GM19238 (cell line): ENCODE results near the gene ITGB6.
A peak's percentile ranks its signal among the peaks of the same experiment; 100 is the strongest.

ENCODE experiments used
- DNase-seq: peaks from one replicate; pipeline ENCODE4 v3.0.0; 2011; ENCODE audit warnings: low spot score; ENCODE audit not compliant: insufficient read length

Gene ITGB6

DNA sequence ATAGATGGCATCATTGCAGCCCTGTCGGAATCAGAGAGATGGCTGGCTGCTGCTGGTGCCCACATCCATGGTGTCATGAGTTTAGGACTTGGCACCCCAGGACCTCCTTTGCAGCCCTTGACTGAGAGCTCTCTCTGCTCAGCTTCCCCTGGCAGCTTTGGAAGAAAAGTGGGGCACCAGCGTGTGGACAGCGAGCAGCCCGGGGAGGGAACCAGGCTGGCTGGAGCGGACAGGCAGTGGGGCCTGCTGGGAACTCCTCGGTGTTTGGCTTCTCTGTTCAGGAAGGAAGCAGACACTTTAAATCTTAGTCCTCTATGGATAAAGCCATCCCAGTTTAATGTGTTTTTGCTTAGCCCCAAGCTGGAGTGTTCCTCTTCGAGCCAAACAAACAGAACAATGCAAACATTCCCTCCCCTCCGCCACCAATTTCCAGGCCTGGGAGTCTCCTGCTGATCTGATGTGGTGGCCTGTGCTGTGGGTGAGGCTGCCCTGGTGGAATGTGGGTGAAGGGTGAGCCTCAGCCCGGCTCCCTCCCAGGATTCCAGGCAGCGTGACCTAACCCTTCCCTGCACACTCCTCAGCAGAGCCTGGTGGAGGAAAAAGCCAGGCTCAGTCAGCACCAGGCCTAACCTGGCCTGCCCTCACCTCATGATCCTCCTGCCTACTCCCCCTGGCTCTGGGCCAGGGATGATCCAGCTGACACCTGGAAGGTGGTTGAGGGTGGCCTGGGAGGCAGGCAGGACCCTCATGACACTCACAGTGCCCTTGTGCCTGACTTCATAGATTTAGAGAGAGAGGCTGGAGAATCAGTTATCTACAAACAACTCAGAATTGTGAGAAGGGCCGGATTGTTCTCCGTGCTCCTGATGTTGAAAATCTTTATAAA is 21.6 kb upstream of the ITGB6 start:
- no peak for DNase-seq

DNA sequence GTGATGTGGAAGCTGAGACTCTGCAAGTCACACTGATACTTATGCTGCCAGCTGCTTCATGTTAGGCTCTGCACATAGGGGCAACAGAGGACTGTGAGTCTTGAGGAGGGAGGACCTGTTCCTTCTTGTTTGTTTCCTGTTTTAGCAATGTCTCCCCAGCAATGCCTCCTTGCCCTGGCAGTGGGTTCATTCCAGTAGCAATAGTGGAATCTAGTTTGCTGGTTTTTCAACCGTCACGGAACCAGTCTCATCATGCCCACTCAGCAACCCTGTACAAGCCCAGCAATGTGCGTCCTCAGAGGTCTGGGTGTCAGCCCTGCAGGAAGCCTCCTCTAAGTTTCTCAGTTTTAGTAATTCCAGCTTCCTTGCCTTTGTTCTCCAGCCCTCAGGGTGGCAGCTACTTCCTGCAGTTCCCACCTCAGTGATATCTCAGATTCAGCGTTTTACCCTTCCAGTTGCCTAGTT is 20.5 kb upstream of the ITGB6 start:
- no peak for DNase-seq

DNA sequence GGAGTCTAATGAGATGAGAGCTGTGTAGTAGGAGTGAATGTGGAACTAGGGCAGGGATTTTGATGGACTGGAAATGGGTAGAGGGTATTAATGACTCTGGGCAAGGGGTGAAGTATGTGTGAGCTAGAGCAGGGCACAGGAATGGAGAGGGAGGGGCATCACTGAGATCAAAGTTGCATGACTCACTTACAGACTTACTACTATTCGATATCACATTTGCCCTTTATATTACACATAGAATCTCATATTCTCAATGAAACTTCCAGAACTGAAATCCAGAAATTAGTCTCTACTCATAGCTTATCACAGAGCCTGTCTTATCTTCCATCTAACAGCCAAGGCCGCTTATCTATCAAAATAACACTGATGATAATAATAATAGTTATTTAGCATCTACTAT is 20.0 kb upstream of the ITGB6 start:
- no peak for DNase-seq

DNA sequence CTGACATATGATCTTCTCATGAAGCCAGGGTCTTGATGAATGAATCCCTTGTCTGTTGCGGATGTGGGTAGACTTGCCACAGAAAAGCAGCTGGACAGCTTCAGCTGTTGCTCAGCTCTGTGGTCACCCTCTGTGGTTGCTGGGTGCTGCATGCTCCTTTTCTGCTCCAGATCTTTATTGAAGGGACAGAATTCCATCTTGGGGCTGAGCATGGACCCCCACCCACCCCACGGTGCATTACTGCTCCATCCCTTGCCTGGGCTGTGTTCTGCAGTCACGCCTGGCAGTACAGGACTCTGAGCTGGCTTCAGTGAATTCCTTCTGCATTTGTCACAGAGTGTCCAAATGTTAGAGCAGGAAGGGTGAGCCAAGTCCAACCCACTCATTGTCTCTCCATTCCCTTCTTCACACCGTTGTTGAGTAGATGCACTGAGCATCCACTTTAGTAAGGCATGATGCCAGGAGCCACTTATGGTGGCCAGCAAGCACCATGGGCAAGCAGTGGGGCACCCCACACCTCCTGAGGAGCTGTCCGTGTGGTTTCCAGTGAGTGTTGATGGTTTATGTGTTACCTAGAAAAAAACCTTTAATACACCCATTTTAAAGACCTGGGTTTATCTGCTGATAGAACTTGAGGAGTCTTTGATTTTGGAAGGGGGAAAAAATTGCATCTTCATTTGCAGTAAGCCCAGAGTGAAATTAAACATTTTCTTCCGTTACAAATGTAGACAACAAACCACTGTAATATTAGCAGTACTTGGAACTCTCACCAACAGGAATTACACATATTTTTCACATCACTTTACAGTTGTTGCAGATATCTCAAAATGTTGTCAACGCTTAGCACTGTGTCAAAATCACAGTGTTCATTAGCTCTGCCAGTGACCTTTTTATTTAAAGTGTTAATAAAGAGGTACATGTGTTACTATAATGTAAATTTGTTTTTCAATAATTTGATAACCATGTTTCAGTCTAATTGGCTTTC is 14.7 kb upstream of the ITGB6 start:
- DNase-seq, result no peak

- DNase-seq, result no peak
Measured at GRCh38 chr2:160213511-160213910, 13.4 kb upstream of the ITGB6 start.

DNA sequence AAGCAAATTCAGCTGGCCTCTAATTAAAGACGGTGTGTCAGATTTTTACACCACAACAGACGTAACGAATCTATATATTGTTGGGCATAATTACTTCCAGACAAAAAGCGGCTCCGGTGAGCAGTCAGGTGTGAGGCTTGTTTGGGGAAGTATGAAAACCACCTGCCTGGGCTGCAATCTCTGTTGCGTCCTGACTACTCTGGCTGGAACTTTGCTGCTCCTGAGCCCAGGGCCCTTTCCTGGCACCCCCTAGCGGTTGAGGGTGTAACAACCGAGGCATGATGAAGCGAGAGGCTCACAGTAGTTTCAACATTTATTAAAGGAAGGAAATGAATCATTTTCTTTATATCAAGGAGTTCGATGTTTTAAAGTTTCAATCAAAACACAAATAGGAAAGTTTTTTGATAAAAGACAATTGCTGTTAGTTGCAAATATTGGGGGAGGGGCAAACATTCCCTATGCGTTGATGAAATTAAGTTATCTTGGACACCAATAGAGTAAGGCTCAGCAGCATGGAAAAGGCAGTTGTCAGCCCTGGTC is 10.6 kb upstream of the ITGB6 start:
- peak; percentile 62 for DNase-seq

DNA sequence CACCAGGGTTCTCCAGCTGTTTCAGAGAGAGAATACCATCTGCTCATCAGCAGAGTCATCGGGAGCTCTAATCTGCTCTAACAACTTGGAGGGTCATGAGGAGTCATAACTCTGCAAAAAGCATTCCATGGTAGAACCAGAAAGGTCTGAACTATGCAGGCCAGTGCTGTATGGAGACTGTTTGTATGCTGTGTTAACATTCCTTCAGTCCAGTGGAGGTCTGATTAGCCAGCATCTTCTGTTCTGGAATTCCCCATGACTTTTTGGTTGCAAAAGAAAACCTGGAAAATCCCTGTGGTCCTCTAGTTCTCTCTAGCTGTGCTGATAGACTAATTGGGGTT is 9.4 kb upstream of the ITGB6 start:
- DNase-seq, result no peak

DNA sequence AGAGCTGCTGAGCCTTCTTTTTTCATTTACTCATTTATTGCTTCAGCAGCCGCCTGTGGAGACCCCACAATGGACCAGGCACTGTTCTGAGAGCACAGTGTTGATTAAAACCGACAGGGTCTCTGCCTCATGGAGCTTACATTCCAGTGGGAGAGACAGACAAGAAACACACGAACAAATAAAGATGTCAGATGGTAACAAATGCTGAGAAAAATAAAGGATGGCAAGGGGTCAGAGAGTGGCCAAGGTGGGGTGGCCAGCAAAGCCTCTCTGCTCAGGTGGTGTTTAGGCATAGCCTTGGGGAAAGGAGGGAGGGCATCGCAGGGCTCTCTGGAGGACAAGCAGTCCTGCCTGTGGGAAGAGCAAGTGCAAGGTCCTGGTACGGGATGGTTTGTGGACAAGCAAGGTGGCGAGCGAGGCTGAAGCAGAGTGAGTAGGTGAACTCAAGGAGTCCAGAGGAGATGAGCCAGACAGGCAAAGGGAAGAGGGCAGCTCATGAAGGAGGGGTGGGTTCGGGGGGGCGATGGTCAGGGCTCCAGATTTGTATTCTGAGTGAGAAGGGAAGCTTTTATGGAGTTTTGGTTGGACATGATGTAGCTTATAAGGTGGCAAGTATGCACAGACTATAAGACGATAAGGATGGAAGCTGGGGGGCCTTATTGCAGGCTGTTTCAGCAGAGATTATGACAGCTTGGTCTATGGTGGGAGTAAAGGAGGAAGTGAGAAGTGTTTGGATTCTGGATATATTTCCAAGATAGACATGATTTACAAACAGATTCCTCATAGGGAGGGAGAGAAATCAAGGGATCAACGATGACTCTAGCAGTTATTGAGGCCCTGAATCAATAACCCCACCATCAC is 8.8 kb upstream of the ITGB6 start:
- DNase-seq, result no peak

- DNase-seq, result no peak
Measured at GRCh38 chr2:160207804-160208654, 8.0 kb upstream of the ITGB6 start.

DNA sequence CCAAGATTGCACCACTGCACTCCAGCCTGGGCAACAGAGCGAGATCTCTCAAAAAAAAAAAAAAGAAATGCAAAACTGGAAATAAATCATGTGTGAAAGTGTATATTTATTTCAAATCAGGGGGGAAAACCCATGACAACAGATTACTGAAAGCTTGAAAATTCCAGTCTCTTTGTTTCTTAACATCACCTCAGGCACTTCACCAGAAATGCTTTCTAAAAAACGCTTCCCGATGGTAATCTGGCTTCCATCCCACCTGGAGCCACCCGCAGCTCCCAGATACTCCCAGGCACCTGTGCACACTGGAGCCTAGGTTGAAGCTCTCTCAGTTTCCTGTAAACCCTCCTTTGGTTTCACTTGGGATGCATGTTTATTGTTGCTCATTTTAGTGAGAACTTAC is 7.2 kb upstream of the ITGB6 start:
- no peak for DNase-seq

GRCh38 chr2:160206436-160206835 is 6.4 kb upstream of the ITGB6 start:
- DNase-seq, result no peak

- no peak for DNase-seq
Measured at GRCh38 chr2:160205505-160205904, 5.4 kb upstream of the ITGB6 start.

GRCh38 chr2:160203422-160203821 is 3.4 kb upstream of the ITGB6 start:
- no peak for DNase-seq

DNA sequence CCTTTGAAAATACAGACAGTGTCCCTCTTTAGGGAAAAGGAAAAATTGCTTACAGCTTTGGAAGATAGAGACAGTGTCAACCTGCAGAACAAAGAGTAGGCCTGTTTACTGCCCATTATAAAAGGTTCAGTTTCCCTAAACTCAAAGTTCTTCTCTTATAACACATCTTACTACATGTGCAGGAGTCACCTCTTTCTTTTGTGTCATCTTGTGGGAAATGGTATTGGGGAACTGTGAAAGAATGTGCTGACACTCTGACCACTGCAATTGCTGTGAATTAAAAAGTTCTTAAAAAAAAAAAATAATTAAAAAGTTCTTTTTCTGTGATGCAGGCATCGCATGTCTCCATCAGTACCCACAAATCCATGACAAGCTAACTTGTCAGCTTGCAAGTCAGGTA is 2.9 kb upstream of the ITGB6 start:
- no peak for DNase-seq

GRCh38 chr2:160201849-160202539 is 1.9 kb upstream of the ITGB6 start:
- no peak for DNase-seq

DNA sequence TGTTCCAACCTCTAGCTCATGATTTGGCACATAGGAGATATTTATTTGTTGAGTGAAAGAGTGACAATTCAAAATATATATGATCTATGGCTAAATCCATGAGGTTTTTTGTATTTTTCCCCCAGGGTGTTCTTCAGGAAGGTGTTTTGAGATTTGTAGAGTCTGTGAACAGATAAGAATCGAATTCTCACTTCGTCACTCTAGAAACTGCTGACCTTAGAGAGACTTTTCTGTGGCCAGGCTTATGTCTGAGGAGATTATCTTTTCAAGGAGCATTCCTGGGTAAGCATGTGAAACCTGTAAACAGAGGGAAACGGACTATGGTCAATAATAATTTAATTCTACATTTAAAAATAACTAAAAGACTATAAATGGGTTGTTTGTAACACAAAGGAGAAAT is 849 bp upstream of the ITGB6 start:
- DNase-seq, result no peak

DNA sequence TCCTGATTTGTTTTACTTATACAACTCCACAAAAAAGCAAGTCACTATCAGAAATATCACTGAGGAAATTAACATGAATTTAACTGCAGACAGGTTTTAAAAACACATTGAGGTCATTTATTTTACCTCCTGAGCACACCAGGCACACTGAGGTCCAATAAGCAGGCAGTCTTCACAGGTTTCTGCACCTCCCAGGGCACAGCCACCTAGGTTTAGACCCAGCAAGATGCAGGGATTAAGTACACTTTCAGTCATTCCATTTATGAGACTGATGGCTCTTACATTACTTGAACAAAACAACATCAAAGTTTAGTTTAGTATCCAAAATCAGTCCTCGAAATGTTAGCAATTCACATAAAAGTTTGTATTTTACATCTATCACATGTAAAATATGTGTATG is 1.0 kb downstream of the ITGB6 start:
- no peak for DNase-seq

DNA sequence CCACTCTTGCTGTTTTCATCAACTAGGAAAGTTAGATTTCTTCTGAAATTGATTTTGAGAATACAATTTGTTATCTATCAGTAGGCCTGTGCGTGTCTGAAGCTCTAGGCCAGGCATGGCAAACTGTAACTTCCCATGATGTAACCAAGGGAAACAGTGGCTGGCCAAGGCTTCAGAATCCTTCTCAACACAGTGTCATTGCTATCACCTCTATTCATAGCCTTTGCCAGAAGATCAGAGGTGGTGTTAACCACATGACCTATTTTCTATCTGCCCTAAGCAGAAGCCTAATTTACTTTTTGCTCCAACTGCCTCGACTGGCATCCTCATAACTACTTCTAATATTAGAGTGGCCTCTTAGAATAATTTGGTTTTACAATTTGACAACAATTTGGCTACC is 2.5 kb downstream of the ITGB6 start:
- no peak for DNase-seq

DNA sequence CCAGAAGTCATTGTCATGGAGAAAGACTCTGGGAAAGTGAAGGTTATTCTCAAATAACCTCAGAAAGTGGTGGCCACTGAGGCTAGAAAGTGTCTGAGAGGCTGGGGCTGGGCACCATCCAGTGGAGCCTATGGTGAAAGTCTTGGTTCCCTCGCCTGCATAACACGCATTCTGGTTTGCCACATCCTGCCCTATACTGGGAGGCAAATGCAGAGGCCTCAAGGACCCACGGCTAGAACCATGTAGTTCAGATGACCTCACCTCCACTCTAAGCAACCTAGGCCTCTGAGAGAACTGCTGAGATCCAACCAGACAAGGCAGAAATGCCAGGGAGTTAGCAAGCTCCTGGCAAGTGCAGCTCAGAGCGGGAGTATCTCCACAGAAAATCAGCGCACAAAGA is 5.1 kb downstream of the ITGB6 start:
- no peak for DNase-seq

DNA sequence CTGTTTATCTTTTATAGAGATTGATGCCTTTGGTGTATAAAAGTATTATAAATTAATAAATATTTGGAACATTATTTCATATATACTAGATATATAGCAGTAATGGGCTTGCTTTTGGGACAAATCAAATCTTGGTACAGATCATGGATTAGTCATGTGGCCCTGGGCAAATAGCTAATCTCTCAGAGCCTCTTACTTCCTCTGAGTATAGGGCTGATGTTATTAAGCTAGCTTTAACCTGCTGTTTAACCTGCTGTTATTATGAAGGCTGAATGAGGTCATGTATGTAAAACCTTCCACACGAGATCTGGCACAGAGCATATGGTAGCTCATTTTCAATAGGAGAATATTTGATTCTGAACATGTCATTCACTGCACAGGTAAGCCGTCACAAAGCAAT is 5.7 kb downstream of the ITGB6 start:
- DNase-seq, result no peak
